Sigmoid colon (tissue), 7 donors: ENCODE measurements around the gene PRPF4. TPM values are rescaled to one million over a fixed set of nuclear protein-coding genes. Genes with fewer than 3 reads are reported as not detected.
"Not testable (repeated sequence)": the region's sequence is repeated elsewhere in the genome, so short reads cannot be mapped to it uniquely, and the experiment has no call there.

Experiments used
- DNase-seq: peaks from one replicate; pipeline ENCODE4 v3.0.0-alpha.2; 2019
- H3K27ac ChIP-seq, 4 donors: fragments of 200-600 bp; sonication (generic); one replicate each; pipeline ENCODE4 v1.5.1; 2016 to 2019; ENCODE audit warnings: mild to moderate bottlenecking in 1 of 4
- H3K27me3 ChIP-seq, 3 donors: fragments of 200-600 bp; sonication (generic); one replicate each; pipeline ENCODE4 v1.5.1; 2019; ENCODE audit warnings: mild to moderate bottlenecking in 1 of 3
- H3K36me3 ChIP-seq, 4 donors: fragments of 200-600 bp; sonication (generic); one replicate each; pipeline ENCODE4 v1.5.1; 2016 to 2019
- H3K4me1 ChIP-seq, 4 donors: fragments of 200-600 bp; sonication (generic); one replicate each; pipeline ENCODE4 v1.5.1; 2017 to 2019
- H3K4me3 ChIP-seq, 4 donors: fragments of 200-600 bp; sonication (generic); one replicate each; pipeline ENCODE4 v1.5.1; 2017 to 2019; ENCODE audit warnings: mild to moderate bottlenecking in 2 of 4, moderate library complexity in 1 of 4
- H3K9me3 ChIP-seq, 4 donors: fragments of 200-600 bp in 3 of 4; sonication (generic) in 3 of 4; one replicate each; pipeline versions ENCODE4 v1.5.1 to v1.6.1; 2013 to 2019
- CTCF ChIP-seq, 4 experiments: fragments of 450-650 bp in 3 of 4; fragments of 200-600 bp in 1 of 4; IDR thresholded peaks; one replicate each; pipeline ENCODE4 v1.5.1; 2016 to 2019; ENCODE audit warnings: antibody characterized with exemption in 4 of 4, mild to moderate bottlenecking in 3 of 4, moderate library complexity in 2 of 4
- EP300 ChIP-seq, 4 donors: sonication (generic); formaldehyde crosslinking; IDR thresholded peaks; one replicate each; pipeline ENCODE4 v1.6.1; 2017; ENCODE audit warnings: antibody characterized with exemption in 4 of 4
- POLR2A ChIP-seq, 2 donors: fragments of 450-650 bp; IDR thresholded peaks; one replicate each; pipeline ENCODE4 v1.6.1; 2016; ENCODE audit warnings: antibody characterized with exemption in 2 of 2, mild to moderate bottlenecking in 2 of 2, moderate library complexity in 2 of 2
- POLR2AphosphoS5 ChIP-seq, 4 donors: sonication (generic); formaldehyde crosslinking; IDR thresholded peaks; one replicate each; pipeline ENCODE4 v1.6.1; 2017; ENCODE audit warnings: antibody characterized with exemption in 4 of 4
- WGBS, 2 donors: extraction: QIAGEN DNeasy Blood & Tissue Kit; methylation state at CpG; one replicate each; pipeline ENCODE4 v1.1.7; 2013; 5-methylcytosine and 5-hydroxymethylcytosine counted together
- intact Hi-C: fragments of 100-400 bp; cut with DNase I; formaldehyde crosslinking; loops from one replicate; pipeline ENCODE4 v1.15.1; 2023
- polyA plus RNA-seq, 3 donors: library from polyadenylated mRNA; stranded (reverse); fragments of 200-250 nt; gene quantifications; one replicate each; pipeline ENCODE4 v1.2.3, GENCODE V29; 2013
- total RNA-seq, 4 donors: library from RNA; depleted of rRNA; stranded (reverse); fragments of >200 nt; gene quantifications; one replicate each; pipeline ENCODE4 v1.1.0, GENCODE V29; 2016
- donor health status: healthy with polysubstance abuse.
- donor health status: Bipolar disorder and iron deficiency.
- donor health status: healthy.

The PRPF4 gene
- total and polyA plus RNA-seq, 7 donors = 7.9 to 21.4 (median 13.8) TPM

- H3K9me3 ChIP-seq = no peaks in the 10 kb centered on the region
- H3K4me3 ChIP-seq = no peak overlapping the region
- no peak for DNase-seq
- intact Hi-C loops = no loop called here
- no peaks in the 10 kb centered on the region for H3K4me1 ChIP-seq
- H3K36me3 ChIP-seq = no peaks in the 10 kb centered on the region
- WGBS, 2 donors = 75 to 84% methylated on average over 4 of the region's 4 CpGs
- no peak overlapping the region for H3K27ac ChIP-seq
- no peaks in the 10 kb centered on the region for H3K27me3 ChIP-seq
- TF ChIP-seq POLR2A (IDR thresholded peaks at IDR 0.05) (no peak), CTCF (IDR thresholded peaks at IDR 0.05) (no peak), POLR2AphosphoS5 (IDR thresholded peaks at IDR 0.05) (no peak), EP300 (IDR thresholded peaks at IDR 0.05) (no peak)
Measured at GRCh38 chr9:113245894-113246293, 29.6 kb upstream of the PRPF4 start.

GRCh38 chr9:113246928-113247327 lies 28.5 kb upstream of the PRPF4 start:
- TF ChIP-seq CTCF (IDR thresholded peaks at IDR 0.05) = no peak
- TF ChIP-seq EP300 (IDR thresholded peaks at IDR 0.05) = no peak
- TF ChIP-seq POLR2A (IDR thresholded peaks at IDR 0.05) = no peak
- TF ChIP-seq POLR2AphosphoS5 (IDR thresholded peaks at IDR 0.05) = no peak
- Histone ChIP-seq H3K4me3 (no peak overlapping the region), H3K9me3 (no peaks in the 10 kb centered on the region), H3K4me1 (no peaks in the 10 kb centered on the region), H3K27ac (no peak overlapping the region), H3K36me3 (no peaks in the 10 kb centered on the region), H3K27me3 (no peaks in the 10 kb centered on the region)
- no peak for DNase-seq
- intact Hi-C loops = no loop called here
- 75 to 86% methylated on average over 6 of the region's 6 CpGs for WGBS, 2 donors

GRCh38 chr9:113247640-113248039 lies 27.8 kb upstream of the PRPF4 start:
- no peak overlapping the region for H3K27ac ChIP-seq
- no peaks in the 10 kb centered on the region for H3K36me3 ChIP-seq
- no peak overlapping the region for H3K4me3 ChIP-seq
- TF ChIP-seq POLR2AphosphoS5 (IDR thresholded peaks at IDR 0.05) = no peak
- TF ChIP-seq CTCF (IDR thresholded peaks at IDR 0.05) = no peak
- no peak for TF ChIP-seq POLR2A (IDR thresholded peaks at IDR 0.05)
- TF ChIP-seq EP300 (IDR thresholded peaks at IDR 0.05) = no peak
- intact Hi-C loops = no loop called here
- DNase-seq = no peak
- no peaks in the 10 kb centered on the region for H3K4me1 ChIP-seq
- no peaks in the 10 kb centered on the region for H3K9me3 ChIP-seq
- H3K27me3 ChIP-seq = no peaks in the 10 kb centered on the region

- 96 to 99% methylated on average over 2 of the region's 2 CpGs for WGBS, 2 donors
- H3K4me1 ChIP-seq, H3K27me3 ChIP-seq, DNase-seq, H3K4me3 ChIP-seq, H3K36me3 ChIP-seq, intact Hi-C loops, H3K27ac ChIP-seq, H3K9me3 ChIP-seq: not testable (repeated sequence)
Measured at GRCh38 chr9:113249661-113250060, 25.8 kb upstream of the PRPF4 start.

- no peak overlapping the region for H3K4me3 ChIP-seq
- TF ChIP-seq EP300 (IDR thresholded peaks at IDR 0.05) (no peak), POLR2AphosphoS5 (IDR thresholded peaks at IDR 0.05) (no peak), CTCF (IDR thresholded peaks at IDR 0.05) (no peak)
- H3K27ac ChIP-seq = no peak overlapping the region
- WGBS, 2 donors = 97 to 100% methylated on average over 2 of the region's 2 CpGs
- H3K36me3 ChIP-seq = peaks cover 0 to 7% (median 0%) of the 10 kb centered on the region in 4 donors
- intact Hi-C loops = no loop called here
- DNase-seq = no peak
- no peaks in the 10 kb centered on the region for H3K27me3 ChIP-seq
- no peaks in the 10 kb centered on the region for H3K4me1 ChIP-seq
- H3K9me3 ChIP-seq = no peaks in the 10 kb centered on the region
Measured at GRCh38 chr9:113250807-113251206, 24.7 kb upstream of the PRPF4 start.
